ENCODE results near the gene PRLH.

- TF ChIP-seq CTCF (IDR thresholded peaks at IDR 0.05; ENCODE audit: low read depth, low read length) (no peak), POLR2A (IDR thresholded peaks at IDR 0.05; ENCODE audit: extremely low read depth, insufficient read length) (no peak), MAX (IDR thresholded peaks at IDR 0.05; ENCODE audit: low read depth, low read length) (no peak), MYC (IDR thresholded peaks at IDR 0.05; ENCODE audit: low read depth, low read length) (no peak)
These were observed 30.3 kb upstream of the PRLH start for GRCh38 chr2:237536083-237536415.

All from NB4 (cell line).